Brain pericyte (primary cell): ENCODE data around the gene ATP7B.
"Not testable (repeated sequence)": the region's sequence is repeated elsewhere in the genome, so short reads cannot be mapped to it uniquely, and the experiment has no call there.

ENCODE experiments used
- DNase-seq: peaks from one replicate; pipeline ENCODE4 v3.0.0-alpha.2; 2012; ENCODE audit warnings: low read depth, low spot score

ATP7B gene

GRCh38 chr13:51922771-51923480 lies 88.3 kb downstream of the ATP7B start:
- DNase-seq: no peak

- no peak for DNase-seq
Observed at GRCh38 chr13:51921790-51922740, 89.2 kb downstream of the ATP7B start.

GRCh38 chr13:51920786-51921185 lies 90.5 kb downstream of the ATP7B start:
- DNase-seq: no peak

- no peak for DNase-seq
Observed at GRCh38 chr13:51920267-51920666, 91.0 kb downstream of the ATP7B start.

GRCh38 chr13:51919531-51919930 lies 91.7 kb downstream of the ATP7B start:
- DNase-seq: no peak

GRCh38 chr13:51916962-51917361 lies 94.3 kb downstream of the ATP7B start:
- no peak for DNase-seq

GRCh38 chr13:51916051-51916818 lies 95.0 kb downstream of the ATP7B start:
- DNase-seq: no peak

GRCh38 chr13:51914137-51914493 lies 97.1 kb downstream of the ATP7B start:
- DNase-seq: no peak

GRCh38 chr13:51913421-51914136 lies 97.7 kb downstream of the ATP7B start:
- DNase-seq: no peak

GRCh38 chr13:51912511-51913225 lies 98.6 kb downstream of the ATP7B start:
- DNase-seq: no peak

GRCh38 chr13:51912091-51912490 lies 99.2 kb downstream of the ATP7B start:
- no peak for DNase-seq

- DNase-seq: no peak
Observed at GRCh38 chr13:51910508-51910907, 100.7 kb downstream of the ATP7B start.

- DNase-seq: not testable (repeated sequence)
Observed at GRCh38 chr13:51909265-51909664, 102.0 kb downstream of the ATP7B start.

- no peak for DNase-seq
Observed at GRCh38 chr13:51907040-51907732, 104.1 kb downstream of the ATP7B start.

GRCh38 chr13:51906581-51906980 lies 104.7 kb downstream of the ATP7B start:
- DNase-seq: peak; percentile 50

- no peak for DNase-seq
Observed at GRCh38 chr13:51905787-51906186, 105.5 kb downstream of the ATP7B start.

GRCh38 chr13:51902776-51903175 lies 108.5 kb downstream of the ATP7B start:
- no peak for DNase-seq

- DNase-seq: no peak
Observed at GRCh38 chr13:51900471-51900870, 110.8 kb downstream of the ATP7B start.

- no peak for DNase-seq
Observed at GRCh38 chr13:51895906-51896888, 115.1 kb downstream of the ATP7B start.
